GM12874 (cell line): Measurements from ENCODE around the gene UVRAG.

Experiments used
- TF ChIP-seq, protein P1 (sequence below): IDR thresholded peaks from 2 replicates; pipeline ENCODE4 v1.5.1; 2011; ENCODE audit warnings: low read depth, mild to moderate bottlenecking, control low read depth, low read length, moderate library complexity; ENCODE audit not compliant: insufficient read depth

The UVRAG gene

DNA sequence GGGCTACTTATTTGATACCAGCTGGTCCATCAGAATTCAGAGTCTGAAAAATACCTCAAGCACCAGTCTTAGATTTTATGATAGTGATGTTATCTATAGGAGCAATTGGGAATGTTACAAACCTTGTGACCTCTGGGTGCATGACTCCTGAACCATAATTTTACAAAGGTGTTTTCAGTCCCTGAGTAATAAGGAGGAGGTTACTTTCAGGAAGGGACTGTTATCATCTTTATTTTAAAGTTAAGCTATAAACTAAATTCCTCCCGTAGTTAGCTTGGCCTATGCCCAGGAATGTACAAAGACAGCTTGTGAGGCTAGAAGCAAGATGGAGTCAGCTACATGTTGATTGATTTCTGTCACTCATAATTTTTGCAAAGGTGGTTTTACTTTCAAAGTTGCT lies 101.9 kb downstream of the UVRAG start:
- TF ChIP-seq, protein P1, sequence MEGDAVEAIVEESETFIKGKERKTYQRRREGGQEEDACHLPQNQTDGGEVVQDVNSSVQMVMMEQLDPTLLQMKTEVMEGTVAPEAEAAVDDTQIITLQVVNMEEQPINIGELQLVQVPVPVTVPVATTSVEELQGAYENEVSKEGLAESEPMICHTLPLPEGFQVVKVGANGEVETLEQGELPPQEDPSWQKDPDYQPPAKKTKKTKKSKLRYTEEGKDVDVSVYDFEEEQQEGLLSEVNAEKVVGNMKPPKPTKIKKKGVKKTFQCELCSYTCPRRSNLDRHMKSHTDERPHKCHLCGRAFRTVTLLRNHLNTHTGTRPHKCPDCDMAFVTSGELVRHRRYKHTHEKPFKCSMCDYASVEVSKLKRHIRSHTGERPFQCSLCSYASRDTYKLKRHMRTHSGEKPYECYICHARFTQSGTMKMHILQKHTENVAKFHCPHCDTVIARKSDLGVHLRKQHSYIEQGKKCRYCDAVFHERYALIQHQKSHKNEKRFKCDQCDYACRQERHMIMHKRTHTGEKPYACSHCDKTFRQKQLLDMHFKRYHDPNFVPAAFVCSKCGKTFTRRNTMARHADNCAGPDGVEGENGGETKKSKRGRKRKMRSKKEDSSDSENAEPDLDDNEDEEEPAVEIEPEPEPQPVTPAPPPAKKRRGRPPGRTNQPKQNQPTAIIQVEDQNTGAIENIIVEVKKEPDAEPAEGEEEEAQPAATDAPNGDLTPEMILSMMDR = no peak

DNA sequence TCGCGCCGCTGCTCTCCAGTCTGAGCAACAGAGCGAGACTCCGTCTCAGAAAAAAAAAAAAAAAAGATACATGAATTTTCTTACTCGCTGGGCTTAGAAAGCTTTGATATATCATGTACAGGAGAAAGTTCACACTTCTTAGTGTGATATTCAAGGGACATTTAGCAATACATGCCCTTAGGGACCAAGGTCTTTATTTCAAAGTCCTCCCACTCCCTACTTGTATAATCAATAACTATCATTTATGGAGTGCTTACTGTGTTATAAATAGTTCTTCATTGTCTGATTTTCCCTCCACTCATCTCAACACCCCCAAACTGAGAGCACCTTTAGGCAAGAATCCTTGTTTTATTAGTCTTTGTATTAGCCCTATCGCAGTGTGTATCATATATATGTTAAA lies 103.3 kb downstream of the UVRAG start:
- TF ChIP-seq, protein P1 = no peak

DNA sequence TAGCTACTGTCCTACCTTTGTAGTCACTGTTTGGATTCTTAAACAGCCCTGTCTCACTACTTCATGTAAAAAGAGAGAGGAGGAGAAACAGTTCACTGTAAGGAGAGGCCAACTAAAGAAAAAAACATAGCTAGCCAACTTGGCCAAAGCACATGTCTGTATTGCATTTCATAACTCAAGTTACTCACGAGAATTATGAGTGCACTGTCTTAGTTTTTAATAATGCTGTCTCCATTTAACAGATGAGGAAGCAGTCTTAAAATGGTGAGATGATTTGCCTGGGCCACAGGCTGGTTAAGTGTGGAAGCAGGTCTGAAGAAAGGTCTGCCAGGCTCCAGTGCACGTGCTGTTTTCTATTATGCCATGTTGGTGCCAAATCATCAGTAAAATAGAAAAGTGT lies 104.5 kb downstream of the UVRAG start:
- TF ChIP-seq, protein P1 = no peak

DNA sequence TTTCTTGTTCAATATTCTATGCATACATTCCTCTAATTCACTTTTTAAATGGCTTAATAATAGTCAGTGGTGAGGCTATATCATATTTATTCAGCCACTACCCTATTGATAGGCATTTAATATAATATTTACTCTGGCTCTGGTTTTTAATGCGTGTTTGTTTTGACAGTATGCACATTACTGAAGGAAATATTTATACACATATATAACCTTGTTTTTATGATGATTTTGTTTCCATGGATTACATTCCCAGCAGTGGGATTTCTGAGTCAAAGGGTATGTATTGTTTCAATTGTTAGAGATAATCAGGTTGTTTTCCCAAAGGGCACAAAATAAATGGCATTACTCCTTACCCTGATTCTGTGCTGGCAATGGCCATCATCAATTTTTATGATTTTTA lies 105.8 kb downstream of the UVRAG start:
- TF ChIP-seq, protein P1 = no peak

DNA sequence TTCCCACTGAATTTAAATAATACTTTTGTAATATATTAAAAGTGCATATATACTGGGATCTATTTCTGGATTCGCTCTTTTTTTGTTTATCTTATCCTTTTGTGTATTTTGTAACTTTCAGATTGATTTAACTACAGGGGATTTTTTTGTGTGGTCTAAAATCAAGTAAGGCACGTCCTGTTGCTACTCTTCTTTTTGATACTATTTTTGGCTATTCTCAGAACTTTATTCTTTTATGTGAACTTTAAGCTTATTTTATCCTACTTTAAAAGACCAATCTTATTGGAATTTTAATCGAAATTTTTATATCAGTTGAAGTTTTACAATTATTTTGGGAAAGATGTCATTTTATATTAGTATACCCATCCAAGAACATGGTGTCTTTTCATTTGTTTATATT lies 106.8 kb downstream of the UVRAG start:
- TF ChIP-seq, protein P1 = no peak

DNA sequence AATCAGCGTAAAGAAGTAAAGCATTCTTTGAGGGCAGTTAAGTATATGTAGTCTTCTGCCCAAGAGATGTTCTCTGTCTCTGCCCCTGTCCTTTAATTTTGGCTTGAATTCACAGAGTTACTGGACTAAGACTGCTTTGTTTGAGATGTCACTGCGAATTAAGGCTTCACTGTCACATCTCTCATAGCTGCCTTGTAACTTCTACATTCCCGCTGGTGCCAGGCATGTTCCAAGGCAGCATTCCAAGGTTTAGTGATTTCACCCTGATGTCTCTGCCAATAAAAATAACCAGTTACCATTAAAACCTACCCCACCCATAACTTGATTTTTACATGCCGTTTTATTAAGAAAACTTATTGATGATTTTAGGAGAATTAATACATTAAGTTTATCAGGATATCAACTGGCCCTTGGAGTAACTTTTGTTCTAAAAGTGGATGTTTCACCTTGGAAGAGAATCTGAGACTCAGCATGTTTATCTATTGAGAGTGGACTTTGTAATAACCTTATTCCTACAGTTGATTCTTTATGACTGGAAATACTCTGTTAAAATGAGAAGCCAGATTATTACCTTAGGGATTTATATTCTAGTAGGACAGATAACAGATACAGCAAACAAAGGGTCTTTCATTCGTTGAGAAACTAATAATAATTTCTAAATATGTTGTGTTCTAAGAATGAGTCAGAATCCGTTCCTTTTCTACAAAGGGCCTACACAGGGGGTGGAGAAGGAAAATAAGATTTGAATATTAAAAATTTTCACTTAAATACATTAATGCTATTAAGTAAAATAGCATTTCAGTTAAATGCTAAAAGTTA lies 110.2 kb downstream of the UVRAG start:
- TF ChIP-seq, protein P1 = no peak

DNA sequence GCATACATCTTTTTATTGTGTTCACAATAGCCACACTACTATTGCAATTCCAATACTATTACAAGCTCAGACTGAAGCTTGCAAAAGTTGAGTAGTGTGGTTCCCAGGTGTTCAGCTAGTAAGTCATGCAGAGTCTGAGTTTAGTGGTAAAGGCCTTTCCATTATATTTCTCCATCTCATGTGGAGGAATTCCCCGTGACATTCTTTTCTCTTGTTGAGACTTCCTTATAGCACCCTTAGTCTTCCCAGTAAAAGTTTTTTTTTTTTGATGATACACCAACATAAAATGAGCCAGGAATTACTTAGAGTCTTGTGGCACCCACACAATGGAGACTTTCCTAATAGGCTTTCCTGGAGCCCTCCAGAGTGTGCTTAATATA lies 110.8 kb downstream of the UVRAG start:
- TF ChIP-seq, protein P1 = no peak
